ENCODE data around the gene MACROD1.

MACROD1 gene

GRCh38 chr11:64151337-64151736 is 14.6 kb downstream of the MACROD1 start:
- DNase-seq: no peak

GRCh38 chr11:64150481-64151239 is 15.3 kb downstream of the MACROD1 start:
- DNase-seq: no peak

GRCh38 chr11:64150051-64150450 is 15.9 kb downstream of the MACROD1 start:
- DNase-seq: no peak

- DNase-seq: no peak
Measured at GRCh38 chr11:64148917-64149617, 16.8 kb downstream of the MACROD1 start.

GRCh38 chr11:64148226-64148916 is 17.5 kb downstream of the MACROD1 start:
- peak; percentile 91 for DNase-seq

- DNase-seq: peak; percentile 85
Measured at GRCh38 chr11:64146036-64146955, 19.6 kb downstream of the MACROD1 start.

GRCh38 chr11:64144587-64145472 is 21.1 kb downstream of the MACROD1 start:
- DNase-seq: no peak

- DNase-seq: no peak
Measured at GRCh38 chr11:64141081-64141783, 24.7 kb downstream of the MACROD1 start.

GRCh38 chr11:64140082-64140481 is 25.8 kb downstream of the MACROD1 start:
- no peak for DNase-seq

- DNase-seq: no peak
Measured at GRCh38 chr11:64139049-64139448, 26.9 kb downstream of the MACROD1 start.

- no peak for DNase-seq
Measured at GRCh38 chr11:64138398-64138797, 27.5 kb downstream of the MACROD1 start.

GRCh38 chr11:64136765-64137441 is 29.0 kb downstream of the MACROD1 start:
- DNase-seq: no peak

GRCh38 chr11:64135711-64136110 is 30.2 kb downstream of the MACROD1 start:
- DNase-seq: no peak

- DNase-seq: no peak
Measured at GRCh38 chr11:64134963-64135362, 30.9 kb downstream of the MACROD1 start.

GRCh38 chr11:64132982-64133705 is 32.8 kb downstream of the MACROD1 start:
- DNase-seq: no peak

GRCh38 chr11:64132191-64132771 is 33.6 kb downstream of the MACROD1 start:
- no peak for DNase-seq

GRCh38 chr11:64131683-64132190 is 34.2 kb downstream of the MACROD1 start:
- no peak for DNase-seq

- DNase-seq: no peak
Measured at GRCh38 chr11:64130618-64131017, 35.3 kb downstream of the MACROD1 start.

GRCh38 chr11:64129403-64129802 is 36.5 kb downstream of the MACROD1 start:
- no peak for DNase-seq
